GM12878 (cell line): Measurements from ENCODE around the gene MATN3. TPM values are rescaled to one million over a fixed set of nuclear protein-coding genes. Genes with fewer than 3 reads are reported as not detected.

Experiments
- ATAC-seq: fragments of 200-7000 bp; cut with Tn5 transposase; 3 replicates; pipeline ENCODE4 v1.9.1; 2020; ENCODE audit warnings: mild to moderate bottlenecking, moderate library complexity
- BruUV-seq: library from RNA; stranded (reverse); fragments of 400-500 nt; replicated peaks from 2 replicates; lab custom pipeline; 2021; lab: Mats Ljungman, UMichigan
- CTCF ChIA-PET: fragments of 300-600 bp; sonication (Branson Sonifier 250); formaldehyde crosslinking; extraction: SDS; loops from one replicate; lab custom pipeline; 2021; ENCODE audit warnings: inconsistent platforms; lab: Yijun Ruan, JAX
- POLR2A ChIA-PET: fragments of 350-600 bp; formaldehyde crosslinking; extraction: SDS; loops from one replicate; lab custom pipeline; 2021; ENCODE audit warnings: inconsistent platforms; lab: Charles Lee
- RAD21 ChIA-PET: fragments of 300-600 bp; sonication (Branson Sonifier 250); formaldehyde crosslinking; loops from one replicate; lab custom pipeline; 2023; ENCODE audit warnings: antibody characterized with exemption; ENCODE audit not compliant: unreplicated experiment; lab: Charles Lee
- SMC1A ChIA-PET: fragments of 300-600 bp; sonication (Branson Sonifier 250); formaldehyde crosslinking; loops from one replicate; lab custom pipeline; 2023; ENCODE audit not compliant: unreplicated experiment, uncharacterized antibody; lab: Charles Lee
- DNase-seq: peaks from one replicate; pipeline ENCODE4 v3.0.0-alpha.2; 2011; ENCODE audit warnings: low read depth, low spot score
- FAIRE-seq: peaks from 3 replicates; lab custom pipeline; 2011; peaks lifted over from hg19 to GRCh38; lab: Jason Lieb, UNC
- H2AFZ ChIP-seq: 2 replicates; pipeline ENCODE4 v1.6.0; 2011; ENCODE audit warnings: low read depth, low read length, control low read depth; ENCODE audit not compliant: control insufficient read depth
- H3K27ac ChIP-seq: 2 replicates; pipeline ENCODE4 v1.5.1; 2011; ENCODE audit warnings: control low read depth; ENCODE audit not compliant: control insufficient read depth, insufficient read depth
- H3K27me3 ChIP-seq, 2 experiments: replicated peaks in 1 of 2; 2 replicates each; pipeline versions ENCODE4 v1.6.0 to v1.6.1; 2011; ENCODE audit warnings: low read length in 1 of 2; ENCODE audit not compliant: control insufficient read depth in 2 of 2, insufficient read depth in 2 of 2
- H3K36me3 ChIP-seq, 2 experiments: 2 replicates each; pipeline ENCODE4 v1.5.1; 2011; ENCODE audit warnings: low read length in 1 of 2; ENCODE audit not compliant: control insufficient read depth in 2 of 2, insufficient read depth in 2 of 2
- H3K4me1 ChIP-seq: 2 replicates; pipeline ENCODE4 v1.6.1; 2011; ENCODE audit warnings: mild to moderate bottlenecking, low read length, moderate library complexity, mixed read lengths; ENCODE audit not compliant: control insufficient read depth, insufficient read depth
- H3K4me2 ChIP-seq: 2 replicates; pipeline ENCODE4 v1.6.0; 2011; ENCODE audit warnings: control low read depth; ENCODE audit not compliant: control insufficient read depth, insufficient read depth
- H3K4me3 ChIP-seq: fragments of 200-600 bp; sonication (generic); 2 replicates; pipeline ENCODE4 v1.5.1; 2016
- H3K79me2 ChIP-seq: 2 replicates; pipeline ENCODE4 v1.6.0; 2011; ENCODE audit warnings: low read length; ENCODE audit not compliant: control insufficient read depth, insufficient read depth
- H3K9ac ChIP-seq: 2 replicates; pipeline ENCODE4 v1.8.0; 2011; ENCODE audit warnings: low read length, control low read depth, mixed read lengths; ENCODE audit not compliant: control insufficient read depth, insufficient read depth
- H3K9me3 ChIP-seq: replicated peaks from 3 replicates; pipeline ENCODE4 v1.5.1; 2011; ENCODE audit warnings: mild to moderate bottlenecking, low read length; ENCODE audit not compliant: control insufficient read depth, insufficient read depth
- H4K20me1 ChIP-seq: 2 replicates; pipeline ENCODE4 v1.6.0; 2011; ENCODE audit not compliant: control insufficient read depth, insufficient read depth
- BRCA1 ChIP-seq: IDR thresholded peaks from 2 replicates; pipeline ENCODE4 v1.6.1; 2011; ENCODE audit warnings: low read depth, low read length, improper control_type of control experiment
- CTCF ChIP-seq, 3 experiments: IDR thresholded peaks in 2 of 3; conservative IDR thresholded peaks in 1 of 3; 2 replicates each; pipeline ENCODE4 v1.5.1; 2011; ENCODE audit warnings: low read depth in 3 of 3, low read length in 3 of 3, mild to moderate bottlenecking in 3 of 3, control low read depth in 2 of 3, moderate library complexity in 2 of 3, inconsistent platforms in 1 of 3, mixed read lengths in 1 of 3; ENCODE audit not compliant: control insufficient read depth in 2 of 3, insufficient read depth in 1 of 3; ENCODE audit errors: extremely low read depth in 1 of 3
- FOXK2 ChIP-seq: fragments of 450-650 bp; IDR thresholded peaks from 2 replicates; pipeline ENCODE4 v1.6.1; 2017; ENCODE audit warnings: mild to moderate bottlenecking, moderate library complexity
- MEF2A ChIP-seq: IDR thresholded peaks from 2 replicates; pipeline ENCODE4 v1.6.1; 2011; ENCODE audit warnings: low read depth, mild to moderate bottlenecking, low read length, moderate library complexity; ENCODE audit not compliant: insufficient read depth
- NR2C2 ChIP-seq: IDR thresholded peaks from 2 replicates; pipeline ENCODE4 v1.6.1; 2011; ENCODE audit warnings: borderline replicate concordance, low read depth; ENCODE audit not compliant: control insufficient read depth, insufficient read length
- PBX3 ChIP-seq: IDR thresholded peaks from 2 replicates; pipeline ENCODE4 v1.6.1; 2011; ENCODE audit warnings: mild to moderate bottlenecking, low read depth, low read length, moderate library complexity; ENCODE audit not compliant: insufficient replicate concordance
- PKNOX1 ChIP-seq: fragments of 450-650 bp; IDR thresholded peaks from 2 replicates; pipeline ENCODE4 v1.6.1; 2016; ENCODE audit warnings: mild to moderate bottlenecking
- PRDM15 ChIP-seq: fragments of 450-650 bp; formaldehyde crosslinking; IDR thresholded peaks from 2 replicates; pipeline ENCODE4 v1.4.0; 2020; ENCODE audit warnings: mild to moderate bottlenecking, moderate library complexity
- RAD21 ChIP-seq: IDR thresholded peaks from 2 replicates; pipeline ENCODE4 v1.6.1; 2011; ENCODE audit warnings: mild to moderate bottlenecking, low read depth, low read length, moderate library complexity; ENCODE audit not compliant: insufficient read depth
- SMARCA5 ChIP-seq: fragments of 450-650 bp; IDR thresholded peaks from 2 replicates; pipeline ENCODE4 v1.6.1; 2017; ENCODE audit warnings: mild to moderate bottlenecking
- SMC3 ChIP-seq: IDR thresholded peaks from 2 replicates; pipeline ENCODE4 v1.6.1; 2011; ENCODE audit warnings: low read length, improper control_type of control experiment, borderline replicate concordance
- YY1 ChIP-seq: IDR thresholded peaks from 2 replicates; pipeline ENCODE4 v1.6.1; 2011; ENCODE audit warnings: low read depth, mild to moderate bottlenecking, low read length
- ZNF384 ChIP-seq: IDR thresholded peaks from 2 replicates; pipeline ENCODE4 v1.6.1; 2012; ENCODE audit warnings: low read depth, mild to moderate bottlenecking, low read length, improper control_type of control experiment, borderline replicate concordance
- WGBS: methylation state at CpG from one replicate; pipeline ENCODE4 v1.1.6; 2016; ENCODE audit warnings: low lambda C conversion rate; ENCODE audit not compliant: insufficient replicate concordance, insufficient coverage; ENCODE audit errors: missing lambda C conversion rate; 5-methylcytosine and 5-hydroxymethylcytosine counted together
- in situ Hi-C: fragments of 300-500 bp; cut with MboI; formaldehyde crosslinking; loops from 9 replicates; pipeline ENCODE4 v1.14.3; 2018; ENCODE audit warnings: mixed read lengths
- intact Hi-C: fragments of 100-400 bp; cut with micrococcal nuclease; formaldehyde crosslinking; loops from one replicate; pipeline ENCODE4 v1.14.2; 2022; ENCODE audit not compliant: unreplicated experiment
- polyA plus RNA-seq, 11 experiments: library from polyadenylated mRNA; depleted of rRNA in 4 of 11; unstranded in 6 of 11; stranded (reverse) in 5 of 11; fragments of >200 nt; fragmentation: Nextera tagmentation in 4 of 11; fragmentation: Illumina TruSeq in 1 of 11; extraction: Ambion mirVana in 4 of 11; extraction: Trizol in 1 of 11; gene quantifications; 1 replicate in 1 of 11; 2 replicates in 10 of 11; pipeline versions ENCODE4 v1.2.1 to v1.2.3, GENCODE V29; 2011 to 2016; ENCODE audit warnings: inconsistent platforms in 2 of 11, missing spikeins in 2 of 11, low read depth in 1 of 11
- total RNA-seq, 4 experiments: library from RNA; depleted of rRNA in 3 of 4; stranded (reverse); fragments of >200 nt in 3 of 4; fragmentation: Illumina TruSeq in 1 of 4; extraction: Trizol in 1 of 4; gene quantifications; 2 replicates each; pipeline versions ENCODE4 v1.2.1 to v1.2.3, GENCODE V29; 2013 to 2021

Gene MATN3
- total and polyA plus RNA-seq, 10 of the 15 experiments (the other 5 are each of a cell fraction or from before 2014, with no cell fraction given) = 0.09 TPM; not detected in 9

GRCh38 chr2:19955544-19956422, 56.7 kb downstream of the MATN3 start:
- Histone ChIP-seq H4K20me1 (no peaks in the 10 kb centered on the region), H3K4me2 (no peak overlapping the region), H2AFZ (no peak overlapping the region), H3K36me3 (no peaks in the 10 kb centered on the region), H3K27ac (no peak overlapping the region)
- DNase-seq = peak; percentile 24
- in situ Hi-C loops = no loop called here
- CTCF ChIA-PET = interaction anchor here (0.7 to 3.8 kb wide), 30 partner anchors 9 to 379 kb away, joined by 3 to 22 read pairs (median 4); partner anchors contain the start of genes LAPTM4A, SDC1 and WDR35
- TF ChIP-seq CTCF (IDR thresholded peaks at IDR 0.05 in 2 of 3, conservative IDR thresholded peaks at IDR 0.05 in 1 of 3; ENCODE audit: control insufficient read depth in 2 of 3, extremely low read depth in 1 of 3, insufficient read depth in 1 of 3, low read depth in 3 of 3, low read length in 3 of 3) (peak; percentile 79 to 98 (median 82)), NR2C2 (no peak), ZNF384 (peak; percentile 65), SMC3 (peak; percentile 91), RAD21 (peak; percentile 91), MEF2A (0 out of 2 replicates have a peak, but pooled peaks have one; percentile 15), YY1 (peak; percentile 75), SMARCA5 (peak; percentile 40; the same call in 1 of the 2 replicates), PRDM15 (CRISPR knock-in tag) (no peak), PKNOX1 (peak; percentile 81), BRCA1 (no peak), FOXK2 (no peak), PBX3 (peak; percentile 29)
- TF ChIP-seq, all 136 proteins: peak for 9
- intact Hi-C loops = loop anchor here (1.0 to 5.0 kb wide), 3 partner anchors 60 to 287 kb away; no protein-coding TSS in a partner anchor
- no peak overlapping the region for H3K4me3 ChIP-seq
- BruUV-seq = no TSS peak
- FAIRE-seq (peak; percentile 98), ATAC-seq (peak; percentile 100)
- 70% methylated on average over 6 of the region's 6 CpGs for WGBS
- no peaks in the 10 kb centered on the region for H3K9me3 ChIP-seq
- no peaks in the 10 kb centered on the region for H3K27me3 ChIP-seq
- H3K9ac ChIP-seq = no peak overlapping the region
- RAD21 ChIA-PET = interaction anchor here (0.6 to 3.3 kb wide), 19 partner anchors 9 to 369 kb away, joined by 3 to 22 read pairs (median 3); partner anchors contain the start of genes LAPTM4A, SDC1 and WDR35
- no peaks in the 10 kb centered on the region for H3K4me1 ChIP-seq
- no peaks in the 10 kb centered on the region for H3K79me2 ChIP-seq
- POLR2A ChIA-PET = interaction anchor here (0.6 to 0.8 kb wide), 2 partner anchors 60 to 94 kb away, joined by 3 to 4 read pairs; no protein-coding TSS in a partner anchor
- SMC1A ChIA-PET = interaction anchor here (0.6 to 2.4 kb wide), 12 partner anchors 13 to 270 kb away, joined by 3 to 24 read pairs (median 4); partner anchors contain the start of genes LAPTM4A and SDC1
